ENCODE data around the gene CDS2. TPM values are rescaled to one million over a fixed set of nuclear protein-coding genes. Genes with fewer than 3 reads are reported as not detected.
"Not testable (repeated sequence)": the region's sequence is repeated elsewhere in the genome, so short reads cannot be mapped to it uniquely, and the experiment has no call there.

Gene CDS2
- total RNA-seq, 4 donors from 2014 or later, result 12.3 to 16.9 (median 14.7) TPM

GRCh38 chr20:5096463-5096862 lies 30.3 kb upstream of the CDS2 start:
- TF ChIP-seq POLR2A (IDR thresholded peaks at IDR 0.05), result no peak
- no peak for TF ChIP-seq CTCF (IDR thresholded peaks at IDR 0.05)
- intact Hi-C loops (cut with DNase I; ENCODE audit: low total_unique reads), result no loop called here
- H3K4me3 ChIP-seq (ENCODE audit: low read depth, poor library complexity, severe bottlenecking), result no peak overlapping the region
- no peak for DNase-seq (ENCODE audit: low spot score in 2 of 2)
- 88 to 94% methylated on average over 2 of the region's 2 CpGs for WGBS, 2 donors

DNA sequence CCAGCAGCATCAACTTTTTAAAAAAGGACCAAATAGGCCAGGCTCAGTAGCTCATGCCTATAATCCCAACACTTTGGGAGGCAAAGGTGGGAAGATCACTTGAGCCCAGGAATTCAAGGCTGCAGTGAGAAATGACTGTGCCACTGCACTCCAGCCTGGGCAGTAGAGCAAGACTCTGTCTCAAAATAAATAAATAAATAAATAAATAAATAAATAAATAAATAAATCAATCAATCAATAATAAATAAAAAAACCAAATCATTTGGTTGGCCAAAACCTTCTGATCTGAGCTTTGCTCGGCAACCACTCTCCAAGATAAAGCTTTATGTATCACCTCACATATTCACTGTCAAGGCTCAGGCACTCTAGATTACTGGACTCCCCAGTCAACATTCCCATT lies 27.8 kb upstream of the CDS2 start:
- DNase-seq (ENCODE audit: low spot score in 2 of 2); H3K4me3 ChIP-seq (ENCODE audit: low read depth, poor library complexity, severe bottlenecking); intact Hi-C loops (cut with DNase I; ENCODE audit: low total_unique reads): not testable (repeated sequence)
- 97 to 100% methylated on average over 1 of the region's 1 CpG for WGBS, 2 donors

DNA sequence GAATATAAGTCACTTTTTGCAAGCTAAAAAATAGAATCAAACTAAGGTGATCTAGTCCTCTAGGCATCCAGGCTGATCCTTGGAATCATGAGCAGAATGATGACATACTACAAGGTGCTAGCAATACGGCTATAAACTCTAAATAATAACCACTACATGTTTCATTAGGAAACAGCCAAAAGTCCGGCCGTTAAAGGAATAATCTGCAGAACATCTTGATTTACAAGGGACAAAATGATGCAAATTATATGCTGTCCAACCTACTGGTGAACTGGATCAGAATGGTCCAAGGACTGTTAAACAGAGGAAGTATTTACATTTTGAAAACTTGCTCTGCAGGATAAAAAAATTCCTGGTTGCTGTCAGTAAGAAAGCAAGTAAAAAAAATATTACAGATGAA lies 26.9 kb upstream of the CDS2 start:
- DNase-seq (ENCODE audit: low spot score in 2 of 2); H3K4me3 ChIP-seq (ENCODE audit: low read depth, poor library complexity, severe bottlenecking); intact Hi-C loops (cut with DNase I; ENCODE audit: low total_unique reads): not testable (repeated sequence)
- 89 to 90% methylated on average over 3 of the region's 3 CpGs for WGBS, 2 donors

DNA sequence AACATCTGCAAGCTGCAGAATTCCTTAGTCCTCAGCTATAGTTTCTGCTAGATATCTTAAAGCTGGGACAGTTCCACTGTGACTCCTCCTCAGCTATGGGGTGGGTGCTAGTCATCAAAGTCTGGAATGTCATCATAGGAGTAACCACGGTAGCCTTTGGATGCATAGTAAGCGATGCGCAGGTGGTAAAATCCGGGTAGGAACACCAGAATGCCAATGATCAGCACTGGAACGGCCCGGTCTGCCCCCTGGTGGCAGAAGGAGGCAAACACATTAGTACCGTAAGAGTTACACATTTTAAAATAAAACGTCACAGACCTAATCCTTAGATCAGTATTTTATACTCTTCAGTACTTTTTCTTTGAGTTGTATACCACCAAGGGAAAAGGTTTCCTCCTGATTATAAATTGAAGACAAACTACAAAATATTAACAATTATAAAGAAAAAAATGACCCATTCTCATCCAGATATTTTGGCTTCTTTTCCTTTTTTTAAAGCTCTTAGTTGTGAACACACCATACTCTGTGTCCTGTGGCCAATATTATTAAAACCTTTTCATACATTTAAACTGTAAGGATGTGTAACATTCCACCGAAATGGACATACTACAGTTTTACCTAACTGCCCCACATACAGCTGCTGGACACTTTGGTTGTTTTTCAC lies 26.0 kb upstream of the CDS2 start:
- TF ChIP-seq POLR2A (IDR thresholded peaks at IDR 0.05), result no peak
- TF ChIP-seq CTCF (IDR thresholded peaks at IDR 0.05), result no peak
- DNase-seq (ENCODE audit: low spot score in 2 of 2), result peak; percentile 67 to 95
- intact Hi-C loops (cut with DNase I; ENCODE audit: low total_unique reads), result no loop called here
- H3K4me3 ChIP-seq (ENCODE audit: low read depth, poor library complexity, severe bottlenecking), result no peak overlapping the region
- WGBS, 2 donors, result 9 to 12% methylated on average over 9 of the region's 9 CpGs

- intact Hi-C loops (cut with DNase I; ENCODE audit: low total_unique reads), result no loop called here
- H3K4me3 ChIP-seq (ENCODE audit: low read depth, poor library complexity, severe bottlenecking), result no peak overlapping the region
- no peak for TF ChIP-seq POLR2A (IDR thresholded peaks at IDR 0.05)
- no peak for TF ChIP-seq CTCF (IDR thresholded peaks at IDR 0.05)
- no peak for DNase-seq (ENCODE audit: low spot score in 2 of 2)
- WGBS, 2 donors, result 92 to 98% methylated on average over 2 of the region's 2 CpGs
Measured at GRCh38 chr20:5104479-5104878, 22.3 kb upstream of the CDS2 start.

DNA sequence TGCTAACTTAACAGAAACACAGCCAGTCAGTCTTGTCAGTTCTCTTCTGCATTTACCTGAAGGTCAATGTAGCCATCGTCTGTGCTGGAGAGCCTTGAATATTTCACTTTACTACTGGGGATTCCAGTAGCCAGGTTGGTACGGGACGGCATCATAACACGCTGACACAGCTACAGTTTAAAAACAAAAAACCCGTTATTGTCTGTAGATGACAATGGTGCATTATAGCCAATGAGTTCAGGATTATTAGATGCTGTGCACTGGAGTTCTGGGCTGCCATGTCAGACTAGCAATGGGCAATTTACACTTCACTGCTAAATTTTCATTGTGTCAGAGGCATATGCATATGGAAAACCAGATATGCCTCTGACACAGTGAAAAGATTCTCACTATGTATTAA lies 17.5 kb upstream of the CDS2 start:
- 82 to 89% methylated on average over 5 of the region's 5 CpGs for WGBS, 2 donors
- no peak for DNase-seq (ENCODE audit: low spot score in 2 of 2)
- intact Hi-C loops (cut with DNase I; ENCODE audit: low total_unique reads), result no loop called here
- TF ChIP-seq POLR2A (IDR thresholded peaks at IDR 0.05) (no peak), CTCF (IDR thresholded peaks at IDR 0.05) (no peak)
- H3K4me3 ChIP-seq (ENCODE audit: low read depth, poor library complexity, severe bottlenecking), result no peak overlapping the region

DNA sequence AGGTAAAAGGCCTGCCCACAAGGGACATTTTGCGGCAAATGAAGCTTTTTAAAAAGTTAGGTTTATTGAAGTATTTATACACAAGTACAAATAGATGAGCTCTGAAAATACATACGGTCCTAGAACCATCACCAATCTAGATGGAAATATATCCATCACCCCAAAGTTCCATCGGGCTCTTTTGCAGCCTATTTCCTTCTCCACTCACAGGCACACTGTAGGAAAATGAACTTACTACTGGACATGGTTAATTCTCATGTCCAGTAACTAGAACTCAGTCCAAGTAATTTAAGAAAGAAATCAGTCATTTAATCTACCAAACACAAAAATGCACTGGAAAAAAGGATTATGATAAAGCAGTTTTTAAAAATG lies 13.2 kb upstream of the CDS2 start:
- WGBS, 2 donors, result 37 to 50% methylated on average over 3 of the region's 3 CpGs

More for the DNA sequence above, 13.2 kb upstream of the CDS2 start:
- H3K4me3 ChIP-seq (ENCODE audit: low read depth, poor library complexity, severe bottlenecking), result no peak overlapping the region
- no peak for DNase-seq (ENCODE audit: low spot score in 2 of 2)
- no peak for TF ChIP-seq POLR2A (IDR thresholded peaks at IDR 0.05)
- TF ChIP-seq CTCF (IDR thresholded peaks at IDR 0.05), result no peak
- intact Hi-C loops (cut with DNase I; ENCODE audit: low total_unique reads), result no loop called here

All from lower leg skin (tissue), 4 donors.